GM06990 (cell line): ENCODE results near the gene ACSS2.

Experiments
- DNase-seq: peaks from one replicate; pipeline ENCODE4 v3.0.0-alpha.2; 2011; ENCODE audit not compliant: insufficient read length; ENCODE audit errors: extremely low read depth
- H3K27me3 ChIP-seq: replicated peaks from 2 replicates; pipeline ENCODE4 v1.6.0; 2011; ENCODE audit warnings: low read length; ENCODE audit not compliant: control insufficient read depth, insufficient read depth
- H3K36me3 ChIP-seq: 2 replicates; pipeline ENCODE4 v1.5.1; 2011; ENCODE audit warnings: low read length; ENCODE audit not compliant: control insufficient read depth, insufficient read depth
- H3K4me3 ChIP-seq: replicated peaks from 2 replicates; pipeline ENCODE4 v1.5.1; 2011; ENCODE audit warnings: low read depth, mild to moderate bottlenecking, control low read depth, low read length
- TF ChIP-seq, protein P1 (sequence below): IDR thresholded peaks from 2 replicates; pipeline ENCODE4 v1.5.1; 2011; ENCODE audit warnings: low read length, control low read depth, mild to moderate bottlenecking, inconsistent platforms; ENCODE audit not compliant: insufficient read depth, poor library complexity, severe bottlenecking

ACSS2 gene

DNA sequence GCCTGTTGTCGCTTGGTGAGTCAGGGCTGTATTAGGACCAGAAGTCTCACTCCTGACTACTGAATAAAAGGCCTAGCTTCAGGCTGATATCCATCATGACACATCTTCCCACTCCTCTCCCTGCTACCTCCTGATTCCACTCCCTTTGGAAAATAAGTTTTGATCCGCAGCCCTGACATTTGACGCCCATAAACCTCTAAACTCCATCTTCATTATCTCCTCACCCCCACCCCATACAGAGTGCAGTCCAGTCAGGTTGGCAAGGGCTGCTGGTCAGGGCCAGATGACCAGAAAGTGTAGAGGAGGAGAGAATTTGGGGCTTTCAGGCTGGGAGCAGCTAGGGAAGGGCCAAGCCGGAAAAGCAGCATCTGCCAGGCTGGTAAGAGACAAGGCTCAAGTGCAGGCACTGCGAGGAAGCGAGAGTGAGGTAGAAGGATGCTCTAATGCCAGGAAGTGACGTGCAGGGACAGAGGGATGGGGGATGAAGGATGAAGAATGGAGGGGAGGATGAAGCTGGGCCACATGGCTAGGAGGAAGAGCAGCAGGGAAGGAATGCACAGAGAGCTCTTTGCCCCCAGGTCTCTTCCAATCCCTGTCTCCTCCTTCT lies 5.0 kb upstream of the ACSS2 start:
- DNase-seq = no peak
- H3K36me3 ChIP-seq = no peaks in the 10 kb centered on the region
- TF ChIP-seq, protein P1, sequence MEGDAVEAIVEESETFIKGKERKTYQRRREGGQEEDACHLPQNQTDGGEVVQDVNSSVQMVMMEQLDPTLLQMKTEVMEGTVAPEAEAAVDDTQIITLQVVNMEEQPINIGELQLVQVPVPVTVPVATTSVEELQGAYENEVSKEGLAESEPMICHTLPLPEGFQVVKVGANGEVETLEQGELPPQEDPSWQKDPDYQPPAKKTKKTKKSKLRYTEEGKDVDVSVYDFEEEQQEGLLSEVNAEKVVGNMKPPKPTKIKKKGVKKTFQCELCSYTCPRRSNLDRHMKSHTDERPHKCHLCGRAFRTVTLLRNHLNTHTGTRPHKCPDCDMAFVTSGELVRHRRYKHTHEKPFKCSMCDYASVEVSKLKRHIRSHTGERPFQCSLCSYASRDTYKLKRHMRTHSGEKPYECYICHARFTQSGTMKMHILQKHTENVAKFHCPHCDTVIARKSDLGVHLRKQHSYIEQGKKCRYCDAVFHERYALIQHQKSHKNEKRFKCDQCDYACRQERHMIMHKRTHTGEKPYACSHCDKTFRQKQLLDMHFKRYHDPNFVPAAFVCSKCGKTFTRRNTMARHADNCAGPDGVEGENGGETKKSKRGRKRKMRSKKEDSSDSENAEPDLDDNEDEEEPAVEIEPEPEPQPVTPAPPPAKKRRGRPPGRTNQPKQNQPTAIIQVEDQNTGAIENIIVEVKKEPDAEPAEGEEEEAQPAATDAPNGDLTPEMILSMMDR = no peak
- H3K4me3 ChIP-seq = no peak overlapping the region
- no peaks in the 10 kb centered on the region; the same call in 1 of the 2 replicates for H3K27me3 ChIP-seq

DNA sequence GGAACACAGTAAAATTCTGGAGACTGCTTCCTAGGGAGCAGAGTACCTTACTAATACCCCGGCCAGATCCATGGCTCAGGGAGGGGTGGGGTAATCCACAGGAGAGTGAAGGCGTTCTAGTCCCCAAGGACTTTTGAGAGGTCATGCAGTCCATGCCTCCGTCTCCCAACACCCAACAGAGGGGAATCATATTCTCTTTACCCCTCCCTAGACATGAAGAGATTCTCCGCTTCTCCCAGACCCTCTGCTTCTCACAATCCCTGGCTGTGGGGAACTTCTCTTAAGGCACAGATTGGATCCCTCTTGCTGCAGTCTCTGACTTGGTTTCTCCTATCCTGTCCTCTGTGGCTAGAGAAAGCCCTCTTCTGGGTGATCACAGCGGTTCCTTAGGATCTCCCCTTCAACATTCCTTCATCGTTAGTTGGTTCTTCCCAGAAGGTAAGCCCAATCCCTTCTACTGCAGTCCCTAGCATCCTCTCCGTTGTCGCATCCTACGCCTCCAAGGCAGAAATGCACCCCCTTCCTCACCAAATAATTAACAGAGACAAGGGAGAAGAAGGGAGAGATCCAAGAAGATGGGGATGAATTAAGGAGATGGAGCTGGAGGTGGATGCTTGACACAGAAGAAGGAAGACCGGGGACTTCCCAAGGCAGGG lies 4.3 kb upstream of the ACSS2 start:
- no peaks in the 10 kb centered on the region; the same call in 1 of the 2 replicates for H3K27me3 ChIP-seq
- TF ChIP-seq, protein P1 = no peak
- no peak for DNase-seq
- H3K4me3 ChIP-seq = peak overlapping the region; percentile 58
- no peaks in the 10 kb centered on the region for H3K36me3 ChIP-seq

DNA sequence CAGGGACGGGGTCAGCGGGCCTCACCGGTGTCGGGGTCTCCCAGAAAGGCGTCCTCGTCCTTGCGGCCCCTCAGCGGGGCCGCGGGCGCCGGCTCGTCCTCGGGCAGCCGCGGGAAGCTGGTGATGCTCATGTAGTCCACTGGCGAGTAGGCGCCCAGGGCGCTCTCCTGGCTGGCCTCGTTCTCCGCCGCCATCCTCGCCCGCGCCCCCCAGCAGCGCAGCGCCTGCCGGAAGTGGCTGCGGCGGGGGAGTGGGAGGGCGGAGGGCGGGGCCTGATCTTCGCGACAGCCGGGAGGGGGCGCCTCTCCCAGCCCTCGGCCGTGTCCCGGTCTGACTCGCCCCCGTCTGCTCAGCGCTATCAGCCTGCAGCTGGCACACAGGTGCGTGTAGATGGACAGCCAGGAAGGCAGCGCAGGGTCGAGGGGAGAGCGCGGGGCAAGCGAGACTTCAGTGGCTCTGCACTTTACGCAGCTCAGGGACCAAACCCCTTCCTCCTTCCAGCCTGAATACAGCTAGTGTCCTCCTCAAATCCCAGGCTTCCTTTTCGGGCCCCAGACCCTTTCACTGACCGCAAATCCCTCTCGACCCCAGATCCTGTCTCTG lies 3.7 kb upstream of the ACSS2 start, which contains the start of gene GGT7:
Gene GGT7 (minus strand): TSS at position 235 of the 603 bp plus-strand sequence. CDS start 41 bp downstream, at position 194.
- no peaks in the 10 kb centered on the region for H3K36me3 ChIP-seq
- DNase-seq = peak; percentile 86
- no peaks in the 10 kb centered on the region; the same call in 1 of the 2 replicates for H3K27me3 ChIP-seq
- TF ChIP-seq, protein P1 = peak; percentile 77
- H3K4me3 ChIP-seq = peak within 1 kb of the TSS; percentile 58

DNA sequence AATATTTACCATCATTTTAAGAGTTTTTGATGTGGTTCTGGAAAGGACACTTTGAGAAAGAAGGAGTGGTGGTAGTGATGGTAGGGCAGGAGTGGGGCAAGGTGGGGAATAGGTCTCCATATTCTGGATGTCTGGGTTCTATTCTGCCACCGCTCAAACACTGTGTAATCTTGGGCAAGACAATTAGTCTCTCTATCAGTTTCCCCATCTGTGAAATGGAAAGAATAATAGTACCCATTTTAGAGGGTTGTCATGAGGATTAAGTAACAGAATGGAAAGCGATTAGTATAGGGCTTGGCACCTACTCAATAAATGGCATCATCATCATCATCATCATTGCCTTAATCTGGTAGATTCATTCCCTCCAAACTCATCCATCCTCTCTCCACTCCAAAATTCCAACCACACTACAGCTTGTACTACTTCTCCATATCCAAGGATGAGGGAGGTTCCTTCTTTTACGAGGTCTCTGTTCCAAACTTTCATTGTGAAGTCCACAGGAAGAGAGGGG lies 2.8 kb upstream of the ACSS2 start:
- no peak for DNase-seq
- Histone ChIP-seq H3K4me3 (no peak overlapping the region), H3K27me3 (no peaks in the 10 kb centered on the region; the same call in 1 of the 2 replicates), H3K36me3 (no peaks in the 10 kb centered on the region)
- TF ChIP-seq, protein P1 = no peak

DNA sequence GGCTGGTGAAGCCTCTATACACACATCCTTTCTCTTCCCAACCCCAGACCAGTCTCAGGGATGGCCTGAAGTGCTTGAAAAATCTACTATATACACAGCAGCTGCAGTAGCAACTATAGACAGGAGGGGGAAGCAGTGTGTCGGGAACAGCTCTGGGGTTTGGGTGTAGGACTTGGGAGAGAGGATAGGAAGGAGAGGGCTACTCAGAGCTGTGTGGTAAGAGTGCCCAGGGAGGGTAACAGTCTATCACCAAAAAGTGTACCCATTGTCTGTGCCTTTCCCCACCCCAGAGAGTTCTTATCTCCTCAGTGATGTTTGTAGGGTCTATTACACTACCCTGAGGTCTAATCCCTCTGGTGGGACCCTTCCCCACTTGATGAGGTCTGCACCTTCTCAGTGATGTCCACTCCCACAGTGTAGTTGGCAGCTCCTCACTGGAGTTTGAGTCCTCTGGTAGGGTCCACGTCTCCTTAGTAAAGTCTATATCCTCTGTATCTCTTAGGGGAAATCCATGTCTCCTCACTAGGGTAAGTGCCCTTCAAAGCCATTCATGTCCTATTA lies 2.2 kb upstream of the ACSS2 start:
- TF ChIP-seq, protein P1 = peak; percentile 87
- DNase-seq = no peak
- no peaks in the 10 kb centered on the region for H3K36me3 ChIP-seq
- H3K4me3 ChIP-seq = no peak overlapping the region
- H3K27me3 ChIP-seq = no peaks in the 10 kb centered on the region; the same call in 1 of the 2 replicates
